ENCODE measurements around the gene KCTD3. TPM values are rescaled to one million over a fixed set of nuclear protein-coding genes. Genes with fewer than 3 reads are reported as not detected.

Gene KCTD3
- total and polyA plus RNA-seq, 2 of the 13 experiments (the other 11 are each of a cell fraction or from before 2014, with no cell fraction given), result 49.8 to 68.1 TPM

- TF ChIP-seq PRDM15 (CRISPR knock-in tag; IDR thresholded peaks at IDR 0.05), result no peak
- TF ChIP-seq ZNF737 (CRISPR knock-in tag; IDR thresholded peaks at IDR 0.05; ENCODE audit: borderline replicate concordance), result no peak
- no peak for TF ChIP-seq ZNF235 (CRISPR knock-in tag; IDR thresholded peaks at IDR 0.05; ENCODE audit: borderline replicate concordance)
Observed at GRCh38 chr1:215612391-215612790, 45.3 kb downstream of the KCTD3 start (continued).

DNA sequence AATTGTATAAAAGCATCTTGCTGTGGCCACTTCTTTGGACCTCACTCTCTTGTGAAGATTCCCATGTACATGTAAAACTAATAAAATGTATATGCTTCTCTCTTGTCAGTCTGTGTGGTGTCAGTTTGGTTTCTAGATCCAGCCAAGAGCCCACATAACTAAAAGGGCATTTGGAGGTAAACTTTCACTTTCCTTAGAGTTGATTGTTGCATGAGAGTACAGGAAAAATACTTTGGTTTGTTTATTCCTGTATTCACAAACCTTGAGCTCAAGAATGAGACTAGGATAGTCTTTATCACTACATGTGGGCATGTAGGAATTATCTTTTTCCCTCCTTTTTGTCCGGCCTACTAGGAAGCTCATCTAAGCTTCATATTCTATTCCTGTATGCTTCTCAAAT lies 50.9 kb downstream of the KCTD3 start:
- BruUV-seq (replicated peaks), result no TSS peak
- Histone ChIP-seq H3K27me3 (ENCODE audit: control insufficient read depth in 1 of 2, insufficient read depth in 2 of 2, low read length in 2 of 2) (no peaks in the 10 kb centered on the region), H3K27ac (ENCODE audit: extremely low read length, insufficient read depth, low read length) (no peak overlapping the region), H3K9ac (ENCODE audit: insufficient read depth, low read depth, low read length) (no peak overlapping the region), H3K4me1 (ENCODE audit: insufficient read depth, low read length) (no peaks in the 10 kb centered on the region), H3K79me2 (ENCODE audit: insufficient read depth, low read length) (peaks cover 5% of the 10 kb centered on the region), H3K9me3 (ENCODE audit: low read length) (no peaks in the 10 kb centered on the region), H2AFZ (ENCODE audit: low read length) (no peak overlapping the region), H3K4me2 (ENCODE audit: low read depth, low read length) (no peak overlapping the region), H3K36me3 (replicated peaks in 1 of 2; ENCODE audit: control insufficient read depth in 1 of 2, insufficient read depth in 2 of 2, low read length in 2 of 2) (peaks cover 3 to 53% of the 10 kb centered on the region in 2 experiments), H3K4me3 (replicated peaks in 1 of 3; ENCODE audit: insufficient read depth in 1 of 3, low read depth in 2 of 3, low read length in 3 of 3) (no peak overlapping the region), H4K20me1 (ENCODE audit: insufficient read depth, low read length) (0 out of 2 replicates have a peak, but pooled peaks cover 2% of the 10 kb centered on the region)
- WGBS (ENCODE audit: low lambda C conversion rate), result 94% methylated on average over 1 of the region's 1 CpG
- ATAC-seq (no peak), FAIRE-seq (no peak), DNase-seq (ENCODE audit: low spot score) (no peak)
- POLR2A ChIA-PET, result no interaction called here
- in situ Hi-C loops (cut with HindIII; ENCODE audit: extremely low pct_ligation_motif_present, low pct_unique_long_range_greater_than_20kb), result no loop called here
- CTCF ChIA-PET (ENCODE audit: low intra/inter-chr PET ratio, low total read pairs), result no interaction called here
- intact Hi-C loops (cut with micrococcal nuclease; ENCODE audit: unreplicated experiment), result no loop called here
- TF ChIP-seq NKX3-1 (CRISPR knock-in tag; IDR thresholded peaks at IDR 0.05) (no peak), ZNF446 (CRISPR knock-in tag; IDR thresholded peaks at IDR 0.05) (no peak), TBX2 (CRISPR knock-in tag; IDR thresholded peaks at IDR 0.05; ENCODE audit: borderline replicate concordance) (no peak), ZNF18 (CRISPR knock-in tag; IDR thresholded peaks at IDR 0.05; ENCODE audit: insufficient replicate concordance) (no peak), RARG (CRISPR knock-in tag; IDR thresholded peaks at IDR 0.05; ENCODE audit: low read depth) (no peak), ZNF879 (CRISPR knock-in tag; IDR thresholded peaks at IDR 0.05) (no peak), ZNF317 (CRISPR knock-in tag; IDR thresholded peaks at IDR 0.05) (no peak), BRD4 (CRISPR knock-in tag; IDR thresholded peaks at IDR 0.05) (no peak), LRRFIP1 (CRISPR knock-in tag; conservative IDR thresholded peaks at IDR 0.05) (no peak), SKIL (CRISPR knock-in tag; IDR thresholded peaks at IDR 0.05; ENCODE audit: borderline replicate concordance) (no peak), ZFYVE20 (CRISPR knock-in tag; IDR thresholded peaks at IDR 0.05; ENCODE audit: borderline replicate concordance, low read depth) (no peak)

All from HepG2 (cell line).